ENCODE measurements around the gene NAV3.

The NAV3 gene

DNA sequence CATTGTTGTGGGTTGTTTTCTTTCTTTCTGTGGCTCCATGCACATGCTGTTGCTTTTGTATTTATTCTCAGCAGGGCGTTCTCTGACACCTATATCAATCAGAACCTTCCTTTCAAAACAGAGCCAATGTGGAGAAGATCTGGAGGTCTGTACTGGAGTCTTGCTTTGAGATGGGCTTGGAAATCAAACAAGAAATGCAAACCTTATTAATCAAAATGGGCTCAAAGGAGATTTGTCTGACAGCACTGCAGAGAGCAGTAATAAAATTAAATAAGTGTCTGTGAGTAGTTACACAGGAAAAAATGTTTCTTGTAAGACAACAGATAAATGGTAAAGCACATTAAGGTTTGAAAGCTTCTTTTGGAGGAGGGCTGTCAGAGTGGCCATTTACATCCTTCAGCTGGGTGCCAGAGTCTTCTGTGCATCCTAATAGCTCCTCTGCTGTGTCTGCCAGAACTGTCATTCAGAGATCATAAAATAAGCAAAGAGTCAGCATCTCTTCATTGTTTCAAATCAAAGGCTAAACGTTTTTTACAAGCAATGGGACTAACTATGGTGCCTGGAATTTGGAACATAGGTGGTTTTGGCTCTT lies 414.3 kb downstream of the NAV3 start:
- TF ChIP-seq, protein P1, sequence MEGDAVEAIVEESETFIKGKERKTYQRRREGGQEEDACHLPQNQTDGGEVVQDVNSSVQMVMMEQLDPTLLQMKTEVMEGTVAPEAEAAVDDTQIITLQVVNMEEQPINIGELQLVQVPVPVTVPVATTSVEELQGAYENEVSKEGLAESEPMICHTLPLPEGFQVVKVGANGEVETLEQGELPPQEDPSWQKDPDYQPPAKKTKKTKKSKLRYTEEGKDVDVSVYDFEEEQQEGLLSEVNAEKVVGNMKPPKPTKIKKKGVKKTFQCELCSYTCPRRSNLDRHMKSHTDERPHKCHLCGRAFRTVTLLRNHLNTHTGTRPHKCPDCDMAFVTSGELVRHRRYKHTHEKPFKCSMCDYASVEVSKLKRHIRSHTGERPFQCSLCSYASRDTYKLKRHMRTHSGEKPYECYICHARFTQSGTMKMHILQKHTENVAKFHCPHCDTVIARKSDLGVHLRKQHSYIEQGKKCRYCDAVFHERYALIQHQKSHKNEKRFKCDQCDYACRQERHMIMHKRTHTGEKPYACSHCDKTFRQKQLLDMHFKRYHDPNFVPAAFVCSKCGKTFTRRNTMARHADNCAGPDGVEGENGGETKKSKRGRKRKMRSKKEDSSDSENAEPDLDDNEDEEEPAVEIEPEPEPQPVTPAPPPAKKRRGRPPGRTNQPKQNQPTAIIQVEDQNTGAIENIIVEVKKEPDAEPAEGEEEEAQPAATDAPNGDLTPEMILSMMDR (IDR thresholded peaks at IDR 0.05): no peak

DNA sequence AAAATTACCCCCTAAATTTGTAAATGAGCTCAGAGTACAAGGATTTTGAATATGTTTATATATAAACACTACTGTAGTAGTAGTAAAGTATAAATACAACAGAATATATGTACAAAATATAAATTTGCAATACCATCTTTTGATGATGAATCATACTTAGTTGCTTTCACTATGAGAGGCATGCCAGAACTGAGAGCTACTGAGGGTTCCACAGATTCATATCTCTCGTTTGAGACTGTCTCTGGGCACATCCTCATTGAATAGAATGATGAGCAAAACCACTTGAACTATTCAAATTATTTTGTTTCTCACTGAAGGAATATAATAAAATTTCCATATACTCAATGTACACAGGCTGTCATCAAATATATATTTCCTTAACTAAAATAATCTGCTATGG lies 417.6 kb downstream of the NAV3 start:
- TF ChIP-seq, protein P1 (IDR thresholded peaks at IDR 0.05): no peak

DNA sequence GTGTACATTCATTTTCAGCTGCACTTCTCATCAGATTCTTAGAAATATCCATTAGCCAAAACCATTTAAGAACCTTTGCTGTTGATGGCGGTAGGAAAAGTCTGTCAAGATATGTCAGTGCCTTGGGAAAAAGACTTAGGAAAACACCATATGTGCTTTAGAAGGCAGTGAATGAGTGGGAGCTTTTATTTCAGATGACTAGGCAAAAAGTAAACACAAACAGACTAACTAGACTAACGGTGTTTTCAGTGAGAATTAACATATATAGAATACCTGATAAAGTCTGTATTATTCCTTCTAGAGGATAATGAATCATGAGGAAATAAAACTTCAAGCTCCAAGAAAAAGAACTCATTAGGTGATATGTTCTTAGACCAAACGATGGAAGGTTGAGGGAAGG lies 418.9 kb downstream of the NAV3 start:
- TF ChIP-seq, protein P1 (IDR thresholded peaks at IDR 0.05): no peak

DNA sequence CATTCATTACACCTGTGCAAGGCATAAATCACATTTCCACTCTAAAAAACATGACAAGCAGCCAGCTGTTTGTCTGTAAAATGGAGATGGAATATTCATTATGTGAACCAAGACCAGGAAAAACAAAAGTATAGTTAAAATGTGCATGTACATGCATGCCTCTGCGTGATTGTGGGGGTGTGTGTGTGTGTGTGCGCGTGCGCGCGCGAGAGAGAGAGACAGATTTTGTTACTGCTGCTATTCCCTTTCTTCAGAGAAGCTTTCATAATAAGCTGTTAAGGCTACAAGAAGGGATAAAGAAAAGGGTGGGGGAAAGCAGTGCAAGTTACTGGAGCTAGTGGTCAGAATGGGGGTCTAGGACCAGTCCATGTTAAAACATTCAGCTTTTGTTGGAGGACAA lies 430.3 kb downstream of the NAV3 start:
- TF ChIP-seq, protein P1 (IDR thresholded peaks at IDR 0.05): no peak

DNA sequence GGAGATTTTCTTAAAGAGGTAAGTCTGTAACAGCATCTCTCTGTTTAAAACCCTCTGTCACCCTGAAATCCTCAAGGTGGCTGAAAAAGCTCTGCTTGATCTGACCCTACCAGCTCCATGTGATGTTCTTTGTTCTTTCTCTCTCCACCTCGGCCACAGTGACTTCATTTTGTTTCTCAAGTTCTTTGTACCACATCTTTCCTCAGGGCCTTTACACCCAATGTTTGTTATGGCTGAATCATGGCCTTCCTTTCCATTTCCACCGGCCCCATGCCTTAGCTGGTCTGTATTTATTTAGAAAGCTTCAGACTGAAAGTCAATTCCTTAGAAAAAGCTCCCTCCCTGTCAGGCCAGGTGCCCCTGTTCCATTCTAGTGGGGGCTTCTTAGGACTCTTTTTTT lies 431.2 kb downstream of the NAV3 start:
- TF ChIP-seq, protein P1 (IDR thresholded peaks at IDR 0.05): no peak
